ENCODE results near the gene MESP1. TPM values are rescaled to one million over a fixed set of nuclear protein-coding genes. Genes with fewer than 3 reads are reported as not detected.

Gene MESP1
- total and polyA plus RNA-seq, 2 of the 4 experiments (the other 2 are of a cell fraction) = under 0.01 to 0.10 TPM

DNA sequence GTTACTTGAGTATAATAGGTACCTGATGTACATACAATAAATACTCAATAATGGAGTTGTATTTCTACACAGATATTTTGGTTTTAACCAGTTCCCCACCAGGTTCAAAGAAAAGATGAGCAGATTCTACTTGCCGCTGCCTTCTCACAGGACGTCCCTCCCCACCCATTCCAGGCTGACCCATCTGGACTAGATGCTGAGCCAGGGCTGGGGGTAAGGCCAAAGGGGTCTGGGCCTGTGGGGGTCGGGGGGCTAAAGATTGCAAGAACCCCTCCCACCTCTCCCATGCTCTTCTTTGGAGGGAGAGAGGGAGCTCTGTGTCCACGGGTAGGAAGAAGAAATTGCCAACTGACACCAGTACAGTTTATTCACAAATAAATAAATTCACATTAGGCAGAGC, 1.5 kb downstream of the MESP1 start:
- Histone ChIP-seq H2BK120ac (ENCODE audit: low read depth, low read length) (no peak overlapping the region), H4K8ac (ENCODE audit: low read depth in 2 of 2, low read length in 2 of 2) (no peak overlapping the region), H4K5ac (ENCODE audit: low read depth, low read length) (no peak overlapping the region), H2AK9ac (replicated peaks; ENCODE audit: low read depth, low read length, poor library complexity) (no peak overlapping the region), H3K9me1 (ENCODE audit: insufficient read depth, low read length) (no peaks in the 10 kb centered on the region), H3K4me3 (ENCODE audit: insufficient read depth, low read depth, low read length) (no peak overlapping the region), H3K4me1 (ENCODE audit: control insufficient read depth, insufficient read depth, low read length) (peaks cover under 1% of the 10 kb centered on the region; the same call in 1 of the 2 replicates), H3K79me1 (ENCODE audit: low read depth in 1 of 2, low read length in 2 of 2) (no peaks in the 10 kb centered on the region), H3K9me3 (ENCODE audit: control insufficient read depth, insufficient read depth, low read length) (no peaks in the 10 kb centered on the region), H2BK20ac (ENCODE audit: low read depth, low read length) (no peak overlapping the region), H3K36me3 (ENCODE audit: control insufficient read depth, insufficient read depth, low read length) (no peaks in the 10 kb centered on the region), H3K27me3 (ENCODE audit: control insufficient read depth, insufficient read depth, low read length) (peaks cover 42% of the 10 kb centered on the region), H3K9ac (ENCODE audit: low read depth, low read length) (no peak overlapping the region), H2AK5ac (ENCODE audit: low read depth, low read length) (no peak overlapping the region), H3K18ac (ENCODE audit: low read depth, low read length) (no peak overlapping the region), H3K4ac (ENCODE audit: low read depth, low read length) (no peak overlapping the region), H3K56ac (ENCODE audit: extremely low read depth, insufficient read depth, low read length) (no peak overlapping the region), H3K14ac (replicated peaks; ENCODE audit: low read depth, low read length) (no peak overlapping the region), H4K20me1 (ENCODE audit: insufficient read depth, low read length) (no peaks in the 10 kb centered on the region), H3K23ac (ENCODE audit: low read depth, low read length) (no peak overlapping the region), H2AFZ (replicated peaks; ENCODE audit: low read length, poor library complexity) (no peak overlapping the region), H2BK5ac (ENCODE audit: low read depth, low read length, poor library complexity, severe bottlenecking) (no peak overlapping the region), H3K27ac (ENCODE audit: insufficient read depth, low read length) (no peak overlapping the region), H4K91ac (ENCODE audit: insufficient read depth, low read depth, low read length) (no peak overlapping the region), H2BK15ac (ENCODE audit: low read depth, low read length) (no peak overlapping the region), H3K4me2 (ENCODE audit: low read depth, low read length) (no peak overlapping the region)
- dilution Hi-C loops (cut with HindIII; ENCODE audit: low sequenced_read_pairs, unreplicated experiment) = no loop called here
- in situ Hi-C loops (cut with MboI; ENCODE audit: low sequenced_read_pairs) = no loop called here
- TF ChIP-seq, protein P1, sequence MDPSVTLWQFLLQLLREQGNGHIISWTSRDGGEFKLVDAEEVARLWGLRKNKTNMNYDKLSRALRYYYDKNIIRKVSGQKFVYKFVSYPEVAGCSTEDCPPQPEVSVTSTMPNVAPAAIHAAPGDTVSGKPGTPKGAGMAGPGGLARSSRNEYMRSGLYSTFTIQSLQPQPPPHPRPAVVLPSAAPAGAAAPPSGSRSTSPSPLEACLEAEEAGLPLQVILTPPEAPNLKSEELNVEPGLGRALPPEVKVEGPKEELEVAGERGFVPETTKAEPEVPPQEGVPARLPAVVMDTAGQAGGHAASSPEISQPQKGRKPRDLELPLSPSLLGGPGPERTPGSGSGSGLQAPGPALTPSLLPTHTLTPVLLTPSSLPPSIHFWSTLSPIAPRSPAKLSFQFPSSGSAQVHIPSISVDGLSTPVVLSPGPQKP (IDR thresholded peaks at IDR 0.05; ENCODE audit: borderline replicate concordance, low read depth, low read length) = no peak
- TF ChIP-seq, protein P2, sequence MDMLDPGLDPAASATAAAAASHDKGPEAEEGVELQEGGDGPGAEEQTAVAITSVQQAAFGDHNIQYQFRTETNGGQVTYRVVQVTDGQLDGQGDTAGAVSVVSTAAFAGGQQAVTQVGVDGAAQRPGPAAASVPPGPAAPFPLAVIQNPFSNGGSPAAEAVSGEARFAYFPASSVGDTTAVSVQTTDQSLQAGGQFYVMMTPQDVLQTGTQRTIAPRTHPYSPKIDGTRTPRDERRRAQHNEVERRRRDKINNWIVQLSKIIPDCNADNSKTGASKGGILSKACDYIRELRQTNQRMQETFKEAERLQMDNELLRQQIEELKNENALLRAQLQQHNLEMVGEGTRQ (IDR thresholded peaks at IDR 0.05; ENCODE audit: low read depth, low read length) = no peak
- TF ChIP-seq CEBPB (IDR thresholded peaks at IDR 0.05; ENCODE audit: low read depth, low read length) (no peak), RCOR1 (IDR thresholded peaks at IDR 0.05; ENCODE audit: insufficient replicate concordance, low read length) (no peak), MAZ (IDR thresholded peaks at IDR 0.05; ENCODE audit: borderline replicate concordance, low read depth, low read length) (no peak), RFX5 (IDR thresholded peaks at IDR 0.05; ENCODE audit: low read depth, low read length) (no peak)
- ATAC-seq (ENCODE audit: low read depth) (no peak), DNase-seq (no peak)
- ChIA-PET CTCF (interaction anchor here (1.0 kb wide), 1 partner anchor 102 kb away, joined by 4 read pairs; no protein-coding TSS in a partner anchor), POLR2A (ENCODE audit: unreplicated experiment) (no interaction called here)
- intact Hi-C loops (cut with micrococcal nuclease) = no loop called here
- no TSS peak for BruUV-seq (replicated peaks)
- no CpG with 5 or more reads among the region's 4 CpGs for WGBS, 2 experiments (ENCODE audit: extremely low coverage in 2 of 2, insufficient read length in 1 of 2)
